Left ventricle myocardium inferior (tissue), 1 donor: ENCODE data around the gene CNTLN. TPM values are rescaled to one million over a fixed set of nuclear protein-coding genes. Genes with fewer than 3 reads are reported as not detected.
A peak's percentile ranks its signal among the peaks of the same experiment; 100 is the strongest.
"Not testable (repeated sequence)": the region's sequence is repeated elsewhere in the genome, so short reads cannot be mapped to it uniquely, and the experiment has no call there.

Source experiments
- DNase-seq: peaks from one replicate; pipeline ENCODE4 v3.0.0-alpha.2; 2020
- H3K27ac ChIP-seq: fragments of 200-600 bp; replicated peaks from 2 replicates; pipeline ENCODE4 v1.8.0; 2021
- H3K27me3 ChIP-seq: fragments of 200-600 bp; 2 replicates; pipeline ENCODE4 v1.8.0; 2021; ENCODE audit warnings: low read depth
- H3K36me3 ChIP-seq: fragments of 200-600 bp; 2 replicates; pipeline ENCODE4 v1.8.0; 2021
- H3K4me1 ChIP-seq: fragments of 200-600 bp; 2 replicates; pipeline ENCODE4 v1.8.0; 2021
- H3K4me3 ChIP-seq: fragments of 200-600 bp; 2 replicates; pipeline ENCODE4 v1.8.0; 2021; ENCODE audit warnings: mild to moderate bottlenecking, moderate library complexity
- H3K9me3 ChIP-seq: fragments of 200-600 bp; replicated peaks from 2 replicates; pipeline ENCODE4 v1.8.0; 2021
- intact Hi-C: fragments of 100-400 bp; cut with micrococcal nuclease; formaldehyde crosslinking; loops from one replicate; pipeline ENCODE4 v1.11.0; 2022
- total RNA-seq: library from RNA; stranded (reverse); fragmentation: NEBNext Ultra II Directional; extraction: Animal tissue kit (Norgen Biotek cat#: 25700); gene quantifications from one replicate; pipeline ENCODE4 v1.2.1, GENCODE V29; 2021
- TF ChIP-seq, protein P1 (sequence below): fragments of 200-600 bp; IDR thresholded peaks from 2 replicates; pipeline ENCODE4 v1.8.0; 2021; ENCODE audit warnings: antibody characterized with exemption, mild to moderate bottlenecking, borderline replicate concordance
- donor health status: DM: no; HTN: yes; CAD: no; lungs with severe emphysema.

CNTLN gene
- total RNA-seq, 1 donor from 2014 or later: 3.5 TPM

DNA sequence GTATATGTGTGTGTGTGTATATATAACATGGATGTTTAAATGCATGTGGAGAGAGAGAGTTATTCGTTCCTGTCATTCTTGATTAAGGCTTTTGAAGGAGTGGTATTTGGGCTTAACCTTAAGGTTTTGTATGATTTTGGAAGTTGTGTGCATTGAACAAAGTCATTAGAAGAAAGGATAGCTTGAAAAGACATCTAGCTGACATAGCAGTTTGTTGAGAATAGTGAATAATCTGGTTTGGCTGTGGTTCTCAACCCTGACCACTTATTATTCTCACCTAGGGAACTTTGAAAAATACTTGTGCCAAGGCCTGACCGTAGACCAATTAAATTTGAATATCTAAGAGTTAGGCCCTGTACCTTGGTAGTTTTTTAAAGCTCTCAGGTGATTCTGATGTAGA, 303.0 kb downstream of the CNTLN start:
- H3K27ac ChIP-seq: no peak overlapping the region
- H3K4me1 ChIP-seq: no peaks in the 10 kb centered on the region
- H3K27me3 ChIP-seq: no peaks in the 10 kb centered on the region
- H3K9me3 ChIP-seq: peaks cover 41% of the 10 kb centered on the region
- TF ChIP-seq, protein P1, sequence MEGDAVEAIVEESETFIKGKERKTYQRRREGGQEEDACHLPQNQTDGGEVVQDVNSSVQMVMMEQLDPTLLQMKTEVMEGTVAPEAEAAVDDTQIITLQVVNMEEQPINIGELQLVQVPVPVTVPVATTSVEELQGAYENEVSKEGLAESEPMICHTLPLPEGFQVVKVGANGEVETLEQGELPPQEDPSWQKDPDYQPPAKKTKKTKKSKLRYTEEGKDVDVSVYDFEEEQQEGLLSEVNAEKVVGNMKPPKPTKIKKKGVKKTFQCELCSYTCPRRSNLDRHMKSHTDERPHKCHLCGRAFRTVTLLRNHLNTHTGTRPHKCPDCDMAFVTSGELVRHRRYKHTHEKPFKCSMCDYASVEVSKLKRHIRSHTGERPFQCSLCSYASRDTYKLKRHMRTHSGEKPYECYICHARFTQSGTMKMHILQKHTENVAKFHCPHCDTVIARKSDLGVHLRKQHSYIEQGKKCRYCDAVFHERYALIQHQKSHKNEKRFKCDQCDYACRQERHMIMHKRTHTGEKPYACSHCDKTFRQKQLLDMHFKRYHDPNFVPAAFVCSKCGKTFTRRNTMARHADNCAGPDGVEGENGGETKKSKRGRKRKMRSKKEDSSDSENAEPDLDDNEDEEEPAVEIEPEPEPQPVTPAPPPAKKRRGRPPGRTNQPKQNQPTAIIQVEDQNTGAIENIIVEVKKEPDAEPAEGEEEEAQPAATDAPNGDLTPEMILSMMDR: no peak
- DNase-seq: no peak
- intact Hi-C loops: no loop called here
- H3K36me3 ChIP-seq: peaks cover 44% of the 10 kb centered on the region
- no peak overlapping the region for H3K4me3 ChIP-seq

DNA sequence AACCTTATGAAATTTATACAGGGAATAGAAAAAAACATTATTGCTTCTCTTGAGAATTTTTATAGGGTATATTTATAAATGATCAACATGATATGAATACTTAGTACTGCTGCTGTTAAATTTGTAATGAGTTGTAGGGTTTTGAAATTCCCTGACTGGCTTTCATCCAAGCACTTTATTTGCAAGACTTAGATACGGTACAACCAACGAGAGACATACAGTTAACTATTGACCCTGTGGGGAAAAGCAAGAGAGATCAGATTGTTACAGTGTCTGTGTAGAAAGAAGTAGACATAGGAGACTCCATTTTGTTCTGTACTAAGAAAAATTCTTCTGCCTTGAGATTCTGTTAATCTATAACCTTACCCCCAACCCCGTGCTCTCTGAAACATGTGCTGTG, 310.3 kb downstream of the CNTLN start:
- H3K36me3 ChIP-seq: peaks cover 19% of the 10 kb centered on the region
- H3K27me3 ChIP-seq, DNase-seq, H3K27ac ChIP-seq, H3K4me1 ChIP-seq, intact Hi-C loops, H3K4me3 ChIP-seq: not testable (repeated sequence)
- peaks cover 17% of the 10 kb centered on the region for H3K9me3 ChIP-seq

DNA sequence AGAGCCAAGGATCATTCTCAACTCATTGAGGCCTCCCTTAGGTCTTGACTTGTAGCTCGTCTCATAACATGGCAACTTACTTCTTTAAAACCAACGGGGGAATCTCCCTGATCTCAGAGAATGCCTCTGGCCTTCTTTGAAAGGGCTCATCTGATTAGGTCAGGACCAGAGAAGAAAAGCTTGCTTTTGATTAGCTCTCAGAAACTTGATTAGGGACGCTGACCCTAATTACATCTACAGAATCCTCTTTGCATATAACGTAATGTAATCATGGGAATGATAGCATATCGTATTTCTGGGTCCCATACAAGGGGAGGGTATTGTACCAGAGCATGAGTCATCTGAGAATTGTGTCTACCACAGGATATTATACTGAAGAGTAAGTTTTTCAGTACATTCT, 318.9 kb downstream of the CNTLN start:
- H3K4me3 ChIP-seq: no peak overlapping the region
- no peaks in the 10 kb centered on the region for H3K4me1 ChIP-seq
- DNase-seq: no peak
- H3K27me3 ChIP-seq: no peaks in the 10 kb centered on the region
- TF ChIP-seq, protein P1: no peak
- no peak overlapping the region for H3K27ac ChIP-seq
- H3K9me3 ChIP-seq: peaks cover 8% of the 10 kb centered on the region
- no peaks in the 10 kb centered on the region for H3K36me3 ChIP-seq
- intact Hi-C loops: no loop called here

DNA sequence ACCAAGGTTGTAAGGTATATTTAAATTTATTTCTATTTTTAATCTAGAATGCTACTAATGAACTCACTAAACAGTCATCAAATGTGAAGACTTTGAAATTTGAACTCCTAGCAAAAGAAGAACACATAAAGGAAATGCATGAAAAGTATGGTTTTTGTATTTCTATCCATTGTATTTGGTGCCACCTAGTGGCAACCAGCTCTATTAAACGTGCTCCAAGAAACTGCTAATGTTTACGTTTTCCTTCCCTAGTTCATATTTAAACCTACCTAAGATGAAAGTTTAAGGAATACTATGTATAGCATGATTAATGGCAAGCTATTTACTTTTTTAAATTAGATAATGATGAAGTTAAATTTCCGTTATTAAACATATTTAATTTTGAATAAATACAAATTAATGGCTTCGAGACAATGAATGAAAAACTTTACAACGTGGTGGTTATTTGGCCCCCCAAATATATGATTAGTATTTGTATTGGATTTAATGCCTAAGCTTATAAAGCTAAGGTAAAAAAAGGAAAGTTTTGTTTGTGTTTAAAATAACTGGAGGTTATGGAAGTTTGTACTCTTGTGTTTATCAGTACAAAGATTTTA, 328.1 kb downstream of the CNTLN start:
- TF ChIP-seq, protein P1: peak; percentile 81
- Histone ChIP-seq H3K27ac (no peak overlapping the region), H3K4me1 (no peaks in the 10 kb centered on the region), H3K27me3 (no peaks in the 10 kb centered on the region), H3K9me3 (no peaks in the 10 kb centered on the region), H3K36me3 (peaks cover 19% of the 10 kb centered on the region), H3K4me3 (no peak overlapping the region)
- intact Hi-C loops: loop anchor here (5.0 kb wide), 1 partner anchor 346 kb away; no protein-coding TSS in a partner anchor
- no peak for DNase-seq

DNA sequence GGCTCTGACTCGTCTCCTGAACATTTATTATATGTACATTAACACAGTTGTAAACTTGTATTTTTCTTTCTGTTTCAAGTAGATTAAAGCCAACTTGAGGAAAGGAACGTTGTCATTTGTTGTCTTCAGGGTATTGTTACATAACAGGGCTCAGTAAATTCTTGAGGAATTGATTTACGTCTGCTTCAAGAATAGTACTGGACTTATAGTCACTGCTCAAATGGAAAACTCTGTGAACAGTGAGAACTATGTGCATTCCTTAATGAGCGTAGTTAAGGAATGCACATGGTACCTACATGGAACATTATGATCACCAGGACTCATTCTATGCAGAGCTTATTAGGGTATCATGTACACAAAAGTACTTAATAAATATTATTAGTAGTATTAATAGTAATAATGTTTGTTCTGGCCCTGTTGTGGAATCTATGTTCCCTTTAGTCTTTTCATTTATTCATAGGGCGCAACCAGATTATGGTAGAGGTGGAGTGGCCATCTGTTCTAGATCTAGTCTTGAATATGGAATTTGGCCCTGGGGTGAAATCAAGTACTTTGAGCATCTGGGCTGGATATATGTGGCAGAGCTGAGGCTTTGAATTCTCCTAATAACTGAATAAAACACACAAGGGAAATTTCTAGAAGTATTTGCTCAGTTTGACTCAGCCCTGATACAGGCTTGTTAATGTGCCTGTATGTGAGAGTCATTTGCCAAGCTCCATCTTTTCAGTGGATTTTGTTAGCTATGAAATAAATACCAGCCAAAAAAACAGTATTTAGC, 335.4 kb downstream of the CNTLN start:
- TF ChIP-seq, protein P1: no peak
- peaks cover 20% of the 10 kb centered on the region for H3K36me3 ChIP-seq
- no peak for DNase-seq
- H3K27me3 ChIP-seq: no peaks in the 10 kb centered on the region
- no peaks in the 10 kb centered on the region for H3K9me3 ChIP-seq
- H3K4me1 ChIP-seq: no peaks in the 10 kb centered on the region
- intact Hi-C loops: no loop called here
- H3K4me3 ChIP-seq: no peak overlapping the region
- no peak overlapping the region for H3K27ac ChIP-seq

DNA sequence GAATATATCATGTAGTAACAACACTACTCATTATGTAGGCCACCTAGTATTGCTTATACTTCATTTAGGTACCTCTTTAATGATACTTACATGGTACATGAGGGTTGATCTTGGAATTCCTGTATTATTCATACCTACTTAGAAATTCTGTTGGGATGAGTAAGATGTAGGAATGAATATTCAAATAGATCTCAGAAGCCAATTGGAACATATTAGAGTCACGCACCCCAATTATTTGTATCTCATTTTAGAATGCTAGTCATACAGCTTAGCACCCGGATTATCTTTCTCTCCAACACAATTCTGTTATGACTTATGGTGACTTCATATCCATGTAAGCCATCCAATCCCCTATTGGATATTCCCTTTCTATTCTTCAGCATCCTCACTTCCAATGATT, 337.3 kb downstream of the CNTLN start:
- TF ChIP-seq, protein P1: no peak
- Histone ChIP-seq H3K36me3 (peaks cover 10% of the 10 kb centered on the region), H3K4me3 (no peak overlapping the region), H3K9me3 (no peaks in the 10 kb centered on the region), H3K27ac (no peak overlapping the region), H3K4me1 (no peaks in the 10 kb centered on the region), H3K27me3 (no peaks in the 10 kb centered on the region)
- intact Hi-C loops: no loop called here
- DNase-seq: no peak
